Stomach (tissue), 4 donors: ENCODE results near the gene FOXN3.

Experiments
- CTCF ChIP-seq, 7 experiments: fragments of 450-650 bp in 4 of 7; fragments of 200-600 bp in 3 of 7; sonication (generic) in 3 of 7; IDR thresholded peaks; one replicate each; pipeline ENCODE4 v1.5.1; 2016 to 2019; ENCODE audit warnings: antibody characterized with exemption in 7 of 7, control low read depth in 2 of 7, mild to moderate bottlenecking in 1 of 7
- EP300 ChIP-seq: sonication (generic); formaldehyde crosslinking; IDR thresholded peaks from one replicate; pipeline ENCODE4 v1.6.1; 2017; ENCODE audit warnings: antibody characterized with exemption

DNA sequence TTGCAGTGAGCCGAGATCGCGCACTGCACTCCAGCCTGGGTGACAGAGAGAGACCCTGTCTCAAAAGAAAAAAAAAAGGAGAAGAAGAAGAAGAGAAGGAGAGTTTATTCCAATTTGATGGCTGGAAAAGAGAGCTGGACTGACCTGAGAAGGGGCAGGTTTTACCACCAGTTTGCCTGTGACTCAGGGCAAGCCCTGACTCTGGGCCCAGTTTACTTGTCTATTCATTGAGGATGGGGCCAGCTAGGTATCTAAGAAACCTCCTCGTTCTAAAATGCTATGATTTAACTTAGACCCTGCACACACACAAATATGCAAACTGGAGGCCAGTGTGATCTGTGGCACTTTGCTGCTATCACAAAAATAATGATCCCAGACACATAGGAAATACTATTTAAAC, 155.0 kb downstream of the FOXN3 start:
- TF ChIP-seq EP300 (no peak), CTCF (IDR thresholded peaks at IDR 0.05) (no peak)
